ENCODE data around the gene PDCD4. TPM values are rescaled to one million over a fixed set of nuclear protein-coding genes. Genes with fewer than 3 reads are reported as not detected.
A peak's percentile ranks its signal among the peaks of the same experiment; 100 is the strongest.

PDCD4 gene
- total and polyA plus RNA-seq, 10 of the 15 experiments (the other 5 are each of a cell fraction or from before 2014, with no cell fraction given): 101 to 372 (median 171) TPM

GRCh38 chr10:110880012-110880411 lies 8.3 kb downstream of the PDCD4 start:
- SMC1A ChIA-PET (ENCODE audit: uncharacterized antibody, unreplicated experiment): interaction anchor here (0.8 to 11.1 kb wide), 17 partner anchors 12 to 262 kb away, joined by 3 to 102 read pairs (median 4); no protein-coding TSS in a partner anchor
- Histone ChIP-seq H3K79me2 (ENCODE audit: control insufficient read depth, insufficient read depth, low read length) (peaks cover 69% of the 10 kb centered on the region), H2AFZ (ENCODE audit: control insufficient read depth, low read depth, low read length) (no peak overlapping the region), H3K4me3 (peak overlapping the region; percentile 15; the same call in 1 of the 2 replicates), H4K20me1 (ENCODE audit: control insufficient read depth, insufficient read depth) (no peaks in the 10 kb centered on the region), H3K9ac (ENCODE audit: control insufficient read depth, insufficient read depth, low read length) (no peak overlapping the region), H3K36me3 (ENCODE audit: control insufficient read depth in 2 of 2, insufficient read depth in 2 of 2, low read length in 1 of 2) (peaks cover 2 to 32% of the 10 kb centered on the region in 2 experiments), H3K9me3 (replicated peaks; ENCODE audit: control insufficient read depth, insufficient read depth, low read length) (no peaks in the 10 kb centered on the region), H3K27me3 (replicated peaks in 1 of 2; ENCODE audit: control insufficient read depth in 2 of 2, insufficient read depth in 2 of 2, low read length in 1 of 2) (no peaks in the 10 kb centered on the region), H3K4me1 (ENCODE audit: control insufficient read depth, insufficient read depth, low read length) (peaks cover 6% of the 10 kb centered on the region), H3K27ac (ENCODE audit: control insufficient read depth, insufficient read depth) (no peak overlapping the region), H3K4me2 (ENCODE audit: control insufficient read depth, insufficient read depth) (no peak overlapping the region)
- CTCF ChIA-PET: interaction anchor here (0.6 to 7.0 kb wide), 8 partner anchors 11 to 77 kb away, joined by 3 to 52 read pairs (median 6); no protein-coding TSS in a partner anchor
- no peak for TF ChIP-seq EP300 (IDR thresholded peaks at IDR 0.05; ENCODE audit: borderline replicate concordance in 1 of 2, control insufficient read depth in 1 of 2, low read depth in 2 of 2, low read length in 2 of 2)
- TF ChIP-seq MEF2B (IDR thresholded peaks at IDR 0.05; ENCODE audit: partially characterized antibody, poor library complexity, severe bottlenecking): no peak
- no peak for TF ChIP-seq STAT3 (IDR thresholded peaks at IDR 0.05; ENCODE audit: low read depth, low read length)
- no peak for TF ChIP-seq JUNB (IDR thresholded peaks at IDR 0.05)
- no peak for TF ChIP-seq LARP7 (IDR thresholded peaks at IDR 0.05)
- no peak for TF ChIP-seq POLR2A (IDR thresholded peaks at IDR 0.05; ENCODE audit: low read depth, low read length)
- TF ChIP-seq, protein P1, sequence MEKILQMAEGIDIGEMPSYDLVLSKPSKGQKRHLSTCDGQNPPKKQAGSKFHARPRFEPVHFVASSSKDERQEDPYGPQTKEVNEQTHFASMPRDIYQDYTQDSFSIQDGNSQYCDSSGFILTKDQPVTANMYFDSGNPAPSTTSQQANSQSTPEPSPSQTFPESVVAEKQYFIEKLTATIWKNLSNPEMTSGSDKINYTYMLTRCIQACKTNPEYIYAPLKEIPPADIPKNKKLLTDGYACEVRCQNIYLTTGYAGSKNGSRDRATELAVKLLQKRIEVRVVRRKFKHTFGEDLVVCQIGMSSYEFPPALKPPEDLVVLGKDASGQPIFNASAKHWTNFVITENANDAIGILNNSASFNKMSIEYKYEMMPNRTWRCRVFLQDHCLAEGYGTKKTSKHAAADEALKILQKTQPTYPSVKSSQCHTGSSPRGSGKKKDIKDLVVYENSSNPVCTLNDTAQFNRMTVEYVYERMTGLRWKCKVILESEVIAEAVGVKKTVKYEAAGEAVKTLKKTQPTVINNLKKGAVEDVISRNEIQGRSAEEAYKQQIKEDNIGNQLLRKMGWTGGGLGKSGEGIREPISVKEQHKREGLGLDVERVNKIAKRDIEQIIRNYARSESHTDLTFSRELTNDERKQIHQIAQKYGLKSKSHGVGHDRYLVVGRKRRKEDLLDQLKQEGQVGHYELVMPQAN (conservative IDR thresholded peaks at IDR 0.05): no peak
- no peak for TF ChIP-seq NRF1 (conservative IDR thresholded peaks at IDR 0.05; ENCODE audit: low read depth, low read length)
- TF ChIP-seq TBL1XR1 (IDR thresholded peaks at IDR 0.05; ENCODE audit: low read depth, low read length): no peak
- TF ChIP-seq HDAC6 (IDR thresholded peaks at IDR 0.05; ENCODE audit: unreplicated experiment): no peak
- TF ChIP-seq SMC3 (IDR thresholded peaks at IDR 0.05; ENCODE audit: borderline replicate concordance, low read length): no peak
- TF ChIP-seq, protein P2, sequence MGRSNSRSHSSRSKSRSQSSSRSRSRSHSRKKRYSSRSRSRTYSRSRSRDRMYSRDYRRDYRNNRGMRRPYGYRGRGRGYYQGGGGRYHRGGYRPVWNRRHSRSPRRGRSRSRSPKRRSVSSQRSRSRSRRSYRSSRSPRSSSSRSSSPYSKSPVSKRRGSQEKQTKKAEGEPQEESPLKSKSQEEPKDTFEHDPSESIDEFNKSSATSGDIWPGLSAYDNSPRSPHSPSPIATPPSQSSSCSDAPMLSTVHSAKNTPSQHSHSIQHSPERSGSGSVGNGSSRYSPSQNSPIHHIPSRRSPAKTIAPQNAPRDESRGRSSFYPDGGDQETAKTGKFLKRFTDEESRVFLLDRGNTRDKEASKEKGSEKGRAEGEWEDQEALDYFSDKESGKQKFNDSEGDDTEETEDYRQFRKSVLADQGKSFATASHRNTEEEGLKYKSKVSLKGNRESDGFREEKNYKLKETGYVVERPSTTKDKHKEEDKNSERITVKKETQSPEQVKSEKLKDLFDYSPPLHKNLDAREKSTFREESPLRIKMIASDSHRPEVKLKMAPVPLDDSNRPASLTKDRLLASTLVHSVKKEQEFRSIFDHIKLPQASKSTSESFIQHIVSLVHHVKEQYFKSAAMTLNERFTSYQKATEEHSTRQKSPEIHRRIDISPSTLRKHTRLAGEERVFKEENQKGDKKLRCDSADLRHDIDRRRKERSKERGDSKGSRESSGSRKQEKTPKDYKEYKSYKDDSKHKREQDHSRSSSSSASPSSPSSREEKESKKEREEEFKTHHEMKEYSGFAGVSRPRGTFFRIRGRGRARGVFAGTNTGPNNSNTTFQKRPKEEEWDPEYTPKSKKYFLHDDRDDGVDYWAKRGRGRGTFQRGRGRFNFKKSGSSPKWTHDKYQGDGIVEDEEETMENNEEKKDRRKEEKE (IDR thresholded peaks at IDR 0.05): no peak
- no peak for TF ChIP-seq NFYB (IDR thresholded peaks at IDR 0.05; ENCODE audit: insufficient read depth, low read depth, low read length)
- FAIRE-seq (no peak), DNase-seq (ENCODE audit: low read depth, low spot score) (no peak), ATAC-seq (peak; percentile 3; the same call in 1 of the 3 replicates)
- intact Hi-C loops (cut with micrococcal nuclease; ENCODE audit: unreplicated experiment) (no loop called here), in situ Hi-C loops (cut with MboI) (no loop called here)
- 84% methylated on average over 3 of the region's 3 CpGs for WGBS (ENCODE audit: insufficient coverage, insufficient replicate concordance, low lambda C conversion rate, missing lambda C conversion rate)
- POLR2A ChIA-PET: interaction anchor here (0.5 to 1.9 kb wide), 8 partner anchors 10 to 87 kb away, joined by 3 to 6 read pairs (median 4); no protein-coding TSS in a partner anchor
- BruUV-seq (replicated peaks): no TSS peak
- RAD21 ChIA-PET (ENCODE audit: unreplicated experiment): interaction anchor here (0.8 to 6.0 kb wide), 7 partner anchors 9 to 129 kb away, joined by 3 to 51 read pairs (median 5); partner anchors contain the start of genes BBIP1 and PDCD4

Data from GM12878 (cell line).